Body of pancreas (tissue), 4 donors: ENCODE results near the gene DGKI. TPM values are rescaled to one million over a fixed set of nuclear protein-coding genes. Genes with fewer than 3 reads are reported as not detected.

ENCODE experiments used
- ATAC-seq: fragments of 150-250 bp; one replicate; pipeline ENCODE4 v1.9.1; 2016
- DNase-seq, 4 donors: peaks; one replicate each; pipeline ENCODE4 v3.0.0-alpha.2; 2019
- H3K27ac ChIP-seq, 4 donors: fragments of 200-600 bp; sonication (generic); 1 replicate in 3 of 4; 2 replicates in 1 of 4; pipeline versions ENCODE4 v1.5.1 to v1.6.1; 2016 to 2019; ENCODE audit warnings: mild to moderate bottlenecking in 1 of 4, mixed read lengths in 1 of 4, moderate library complexity in 1 of 4
- H3K27me3 ChIP-seq, 2 donors: fragments of 200-600 bp; sonication (generic); one replicate each; pipeline ENCODE4 v1.6.0; 2016; ENCODE audit warnings: mild to moderate bottlenecking in 1 of 2
- H3K36me3 ChIP-seq, 2 donors: fragments of 200-600 bp; sonication (generic); replicated peaks in 1 of 2; 2 replicates each; pipeline ENCODE4 v1.5.1; 2016; ENCODE audit warnings: low read depth in 2 of 2; ENCODE audit not compliant: insufficient read depth in 1 of 2
- H3K4me1 ChIP-seq: fragments of 200-600 bp; sonication (generic); one replicate; pipeline ENCODE4 v1.6.0; 2016
- H3K4me3 ChIP-seq, 2 donors: fragments of 200-600 bp; sonication (generic); 1 replicate in 1 of 2; 2 replicates in 1 of 2; pipeline ENCODE4 v1.5.1; 2016 to 2019
- H3K9me3 ChIP-seq, 3 donors: fragments of 200-600 bp; sonication (generic); 1 replicate in 2 of 3; 2 replicates in 1 of 3; pipeline ENCODE4 v1.5.1; 2016
- POLR2A ChIP-seq, 3 donors: fragments of 450-650 bp; IDR thresholded peaks; one replicate each; pipeline ENCODE4 v1.6.1; 2016; ENCODE audit warnings: antibody characterized with exemption in 3 of 3, mild to moderate bottlenecking in 2 of 3
- WGBS, 2 donors: methylation state at CpG; one replicate each; pipeline ENCODE4 v1.1.5; 2017; 5-methylcytosine and 5-hydroxymethylcytosine counted together
- intact Hi-C: fragments of 100-400 bp; cut with DNase I; formaldehyde crosslinking; loops from one replicate; pipeline ENCODE4 v1.15.1; 2023
- total RNA-seq, 2 donors: library from RNA; depleted of rRNA; stranded (reverse); fragments of >200 nt; gene quantifications; one replicate each; pipeline ENCODE4 v1.1.0, GENCODE V29; 2016
- TF ChIP-seq, protein P1 (sequence below), 7 experiments: fragments of 450-650 bp in 4 of 7; fragments of 200-600 bp in 3 of 7; sonication (generic) in 3 of 7; IDR thresholded peaks; one replicate each; pipeline ENCODE4 v1.5.1; 2016 to 2019; ENCODE audit warnings: antibody characterized with exemption in 7 of 7

The DGKI gene
- total RNA-seq, 2 donors from 2014 or later: 2.6 TPM; not detected in 1

DNA sequence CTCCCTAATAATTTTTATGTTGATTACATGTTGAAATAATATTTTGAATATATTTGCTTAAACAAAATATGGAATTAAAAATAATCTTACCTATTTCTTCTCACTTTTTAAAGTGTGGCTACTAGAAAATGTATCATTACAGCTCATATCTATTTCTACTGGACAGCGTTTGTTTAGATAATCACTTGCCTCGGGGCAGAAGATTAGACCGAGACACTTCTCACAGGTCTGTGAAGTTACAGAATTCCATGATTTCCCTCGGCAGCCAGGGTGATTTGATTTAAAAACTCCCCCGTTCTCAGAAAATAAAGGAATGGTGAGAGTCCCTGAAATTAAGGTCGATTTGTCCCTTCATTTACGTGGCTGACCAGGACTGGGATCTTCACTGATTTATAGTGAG is 162.5 kb downstream of the DGKI start:
- DNase-seq: no peak
- TF ChIP-seq POLR2A (IDR thresholded peaks at IDR 0.05): no peak
- TF ChIP-seq, protein P1, sequence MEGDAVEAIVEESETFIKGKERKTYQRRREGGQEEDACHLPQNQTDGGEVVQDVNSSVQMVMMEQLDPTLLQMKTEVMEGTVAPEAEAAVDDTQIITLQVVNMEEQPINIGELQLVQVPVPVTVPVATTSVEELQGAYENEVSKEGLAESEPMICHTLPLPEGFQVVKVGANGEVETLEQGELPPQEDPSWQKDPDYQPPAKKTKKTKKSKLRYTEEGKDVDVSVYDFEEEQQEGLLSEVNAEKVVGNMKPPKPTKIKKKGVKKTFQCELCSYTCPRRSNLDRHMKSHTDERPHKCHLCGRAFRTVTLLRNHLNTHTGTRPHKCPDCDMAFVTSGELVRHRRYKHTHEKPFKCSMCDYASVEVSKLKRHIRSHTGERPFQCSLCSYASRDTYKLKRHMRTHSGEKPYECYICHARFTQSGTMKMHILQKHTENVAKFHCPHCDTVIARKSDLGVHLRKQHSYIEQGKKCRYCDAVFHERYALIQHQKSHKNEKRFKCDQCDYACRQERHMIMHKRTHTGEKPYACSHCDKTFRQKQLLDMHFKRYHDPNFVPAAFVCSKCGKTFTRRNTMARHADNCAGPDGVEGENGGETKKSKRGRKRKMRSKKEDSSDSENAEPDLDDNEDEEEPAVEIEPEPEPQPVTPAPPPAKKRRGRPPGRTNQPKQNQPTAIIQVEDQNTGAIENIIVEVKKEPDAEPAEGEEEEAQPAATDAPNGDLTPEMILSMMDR (IDR thresholded peaks at IDR 0.05): no peak
- Histone ChIP-seq H3K4me1 (peaks cover 6% of the 10 kb centered on the region), H3K4me3 (no peak overlapping the region), H3K36me3 (no peaks in the 10 kb centered on the region), H3K9me3 (peaks cover 0 to 4% (median 0%) of the 10 kb centered on the region in 3 donors), H3K27ac (no peak overlapping the region), H3K27me3 (no peaks in the 10 kb centered on the region)
- intact Hi-C loops: no loop called here
- no peak for ATAC-seq
- WGBS, 2 donors: 47 to 51% methylated on average over 7 of the region's 7 CpGs

- no peaks in the 10 kb centered on the region for H3K27me3 ChIP-seq
These were observed 164.2 kb downstream of the DGKI start for GRCh38 chr7:137682596-137682995.

DNA sequence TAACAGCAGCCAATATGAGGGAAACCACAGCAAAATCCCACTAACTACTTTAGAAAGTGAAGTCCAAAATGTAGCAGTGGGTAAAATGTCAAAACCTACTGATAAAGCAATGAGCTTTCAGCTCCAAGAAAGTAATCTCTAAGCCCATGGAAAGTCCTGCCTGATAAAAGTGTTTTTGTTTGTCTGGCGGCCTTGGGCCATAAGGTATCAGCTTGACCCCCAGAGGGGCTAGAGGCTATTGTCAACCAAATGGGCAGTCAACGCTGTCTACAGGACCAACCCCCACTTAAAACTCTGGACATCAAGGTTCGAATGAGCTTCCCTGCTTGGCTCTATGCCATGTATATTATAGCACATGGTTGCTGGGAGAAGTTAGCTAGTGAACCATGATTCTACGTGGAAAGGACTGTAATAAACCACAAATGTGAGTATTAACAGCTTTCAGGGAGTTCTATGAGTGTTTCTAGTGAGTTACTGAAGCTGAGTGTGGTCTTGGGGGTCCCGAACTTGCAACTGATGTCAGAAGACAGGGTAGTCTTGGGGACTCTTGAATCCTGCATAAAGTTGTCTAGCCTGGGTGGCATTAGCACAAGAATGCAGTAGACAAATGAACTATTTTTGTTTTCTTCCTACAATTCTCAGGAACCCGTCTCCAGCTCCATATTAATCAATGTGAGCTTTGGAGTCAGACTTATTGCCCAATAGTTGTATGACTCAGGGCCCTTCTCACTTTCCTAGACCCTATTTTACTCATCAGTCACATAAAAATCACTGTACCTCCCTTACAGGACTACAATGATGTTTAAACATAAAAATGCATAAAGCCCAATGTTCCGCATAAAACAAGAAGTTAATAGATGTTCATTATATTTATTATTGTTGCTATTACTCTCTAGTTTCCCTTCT is 164.9 kb downstream of the DGKI start:
- Histone ChIP-seq H3K4me1 (peaks cover 6% of the 10 kb centered on the region), H3K36me3 (no peaks in the 10 kb centered on the region), H3K9me3 (no peaks in the 10 kb centered on the region), H3K27ac (no peak overlapping the region), H3K27me3 (no peaks in the 10 kb centered on the region), H3K4me3 (no peak overlapping the region)
- ATAC-seq (no peak), DNase-seq (no peak)
- WGBS, 2 donors: 54 to 65% methylated on average over 7 of the region's 7 CpGs
- no peak for TF ChIP-seq POLR2A (IDR thresholded peaks at IDR 0.05)
- intact Hi-C loops: no loop called here

More at GRCh38 chr7:137682596-137682995, 164.2 kb downstream of the DGKI start:
- TF ChIP-seq, protein P1 (IDR thresholded peaks at IDR 0.05): no peak
- TF ChIP-seq POLR2A (IDR thresholded peaks at IDR 0.05): no peak
- H3K4me3 ChIP-seq: no peak overlapping the region
- H3K27ac ChIP-seq: no peak overlapping the region
- no peaks in the 10 kb centered on the region for H3K36me3 ChIP-seq
- ATAC-seq: no peak
- no peak for DNase-seq
- H3K9me3 ChIP-seq: no peaks in the 10 kb centered on the region
- intact Hi-C loops: no loop called here
- peaks cover 6% of the 10 kb centered on the region for H3K4me1 ChIP-seq

GRCh38 chr7:137674551-137675409 is 172.0 kb downstream of the DGKI start:
- DNase-seq (no peak), ATAC-seq (no peak)
- intact Hi-C loops: no loop called here
- Histone ChIP-seq H3K4me3 (no peak overlapping the region), H3K9me3 (no peaks in the 10 kb centered on the region), H3K27ac (no peak overlapping the region), H3K36me3 (no peaks in the 10 kb centered on the region), H3K4me1 (no peaks in the 10 kb centered on the region), H3K27me3 (no peaks in the 10 kb centered on the region)
- 59 to 66% methylated on average over 11 of the region's 11 CpGs for WGBS, 2 donors
- TF ChIP-seq, protein P1 (IDR thresholded peaks at IDR 0.05): no peak
- TF ChIP-seq POLR2A (IDR thresholded peaks at IDR 0.05): no peak

DNA sequence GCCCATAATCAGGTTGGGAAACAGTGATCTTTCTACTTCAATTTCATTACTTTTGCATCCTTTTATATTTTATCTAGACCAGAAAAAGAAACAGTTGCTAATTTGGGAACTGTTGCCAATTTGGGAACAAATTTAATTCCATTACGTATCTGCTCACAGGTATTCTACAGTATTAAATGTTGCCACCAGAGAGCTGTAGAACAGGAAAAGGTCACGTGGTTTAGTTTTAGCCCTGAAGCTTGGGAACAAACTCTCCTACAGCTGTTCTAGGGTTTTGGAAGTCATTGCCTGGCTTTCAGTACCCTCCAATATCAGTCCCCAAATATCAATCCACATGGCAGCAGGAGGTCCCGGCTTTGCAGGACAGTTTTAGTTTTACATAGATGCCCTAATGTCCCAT is 172.7 kb downstream of the DGKI start:
- ATAC-seq: no peak

More for the DNA sequence above, 172.7 kb downstream of the DGKI start:
- intact Hi-C loops: no loop called here
- H3K36me3 ChIP-seq: no peaks in the 10 kb centered on the region
- 47 to 60% methylated on average over 3 of the region's 3 CpGs for WGBS, 2 donors
- H3K4me3 ChIP-seq: no peak overlapping the region
- no peak for DNase-seq
- TF ChIP-seq, protein P1 (IDR thresholded peaks at IDR 0.05): no peak
- no peak for TF ChIP-seq POLR2A (IDR thresholded peaks at IDR 0.05)
- no peaks in the 10 kb centered on the region for H3K4me1 ChIP-seq
- H3K9me3 ChIP-seq: no peaks in the 10 kb centered on the region
- H3K27ac ChIP-seq: no peak overlapping the region
- no peaks in the 10 kb centered on the region for H3K27me3 ChIP-seq
